ENCODE data around the gene CNTNAP2.
A peak's percentile ranks its signal among the peaks of the same experiment; 100 is the strongest.

- 0 out of 2 replicates have a peak, but pooled peaks have one; percentile 29 for TF ChIP-seq PKNOX1 (IDR thresholded peaks at IDR 0.05)
- no peak for TF ChIP-seq SUZ12 (IDR thresholded peaks at IDR 0.05)
- no peak for TF ChIP-seq SP1 (IDR thresholded peaks at IDR 0.05)
- TF ChIP-seq FOXK2 (IDR thresholded peaks at IDR 0.05), result no peak
- no peak for TF ChIP-seq FOXM1 (IDR thresholded peaks at IDR 0.05; ENCODE audit: borderline replicate concordance)
These were observed 544.8 kb downstream of the CNTNAP2 start for GRCh38 chr7:146661435-146661834.
